ENCODE results near the gene XXYLT1.

DNA sequence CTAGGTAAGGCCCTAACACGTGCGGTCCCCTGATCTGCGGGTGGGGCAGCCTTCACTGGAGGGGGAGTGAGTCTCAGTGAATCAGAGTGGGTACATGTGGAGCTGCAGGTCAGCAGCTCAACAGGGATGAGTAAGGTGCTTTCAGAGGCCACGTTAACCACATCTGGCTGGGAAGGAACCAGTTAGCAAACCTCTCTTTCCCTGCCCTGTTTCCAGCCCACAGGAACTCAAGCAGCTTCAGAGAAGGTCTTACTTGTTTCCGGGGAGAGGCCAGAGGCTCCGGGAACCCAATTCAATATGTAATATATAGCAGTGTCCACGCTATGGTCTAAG, 175.3 kb downstream of the XXYLT1 start:
- TF ChIP-seq POLR2AphosphoS5 (IDR thresholded peaks at IDR 0.05) (no peak), POLR2A (IDR thresholded peaks at IDR 0.05) (no peak)
- TF ChIP-seq, protein P1, sequence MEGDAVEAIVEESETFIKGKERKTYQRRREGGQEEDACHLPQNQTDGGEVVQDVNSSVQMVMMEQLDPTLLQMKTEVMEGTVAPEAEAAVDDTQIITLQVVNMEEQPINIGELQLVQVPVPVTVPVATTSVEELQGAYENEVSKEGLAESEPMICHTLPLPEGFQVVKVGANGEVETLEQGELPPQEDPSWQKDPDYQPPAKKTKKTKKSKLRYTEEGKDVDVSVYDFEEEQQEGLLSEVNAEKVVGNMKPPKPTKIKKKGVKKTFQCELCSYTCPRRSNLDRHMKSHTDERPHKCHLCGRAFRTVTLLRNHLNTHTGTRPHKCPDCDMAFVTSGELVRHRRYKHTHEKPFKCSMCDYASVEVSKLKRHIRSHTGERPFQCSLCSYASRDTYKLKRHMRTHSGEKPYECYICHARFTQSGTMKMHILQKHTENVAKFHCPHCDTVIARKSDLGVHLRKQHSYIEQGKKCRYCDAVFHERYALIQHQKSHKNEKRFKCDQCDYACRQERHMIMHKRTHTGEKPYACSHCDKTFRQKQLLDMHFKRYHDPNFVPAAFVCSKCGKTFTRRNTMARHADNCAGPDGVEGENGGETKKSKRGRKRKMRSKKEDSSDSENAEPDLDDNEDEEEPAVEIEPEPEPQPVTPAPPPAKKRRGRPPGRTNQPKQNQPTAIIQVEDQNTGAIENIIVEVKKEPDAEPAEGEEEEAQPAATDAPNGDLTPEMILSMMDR (IDR thresholded peaks at IDR 0.05 in 8 of 11, conservative IDR thresholded peaks at IDR 0.05 in 3 of 11): no peak

Data from spleen (tissue), 7 donors.